K562 (cell line): ENCODE measurements around the gene ARHGAP24.

ENCODE experiments used
- BACH1 ChIP-seq: fragments of 200-800 bp; sonication (Bioruptor generic); IDR thresholded peaks from 2 replicates; pipeline ENCODE4 v1.6.1; 2016; ENCODE audit warnings: missing genetic modification characterization, missing compliant biosample characterization
- CREB1 ChIP-seq, 2 experiments: sonication (generic) in 1 of 2; formaldehyde crosslinking in 1 of 2; IDR thresholded peaks; 2 replicates each; pipeline versions ENCODE4 v1.6.1 to v1.8.0; 2012 to 2022; ENCODE audit warnings: inconsistent platforms in 1 of 2, mild to moderate bottlenecking in 1 of 2, missing genetic modification reagents in 1 of 2, moderate library complexity in 1 of 2
- GTF2F1 ChIP-seq: IDR thresholded peaks from 2 replicates; pipeline ENCODE4 v1.6.1; 2011; ENCODE audit warnings: low read depth, low read length, improper control_type of control experiment
- HDAC6 ChIP-seq: IDR thresholded peaks from 2 replicates; pipeline ENCODE4 v1.6.1; 2012; ENCODE audit warnings: low read depth, mild to moderate bottlenecking, control low read depth, inconsistent platforms, low read length, moderate library complexity
- KDM1A ChIP-seq, 2 experiments: fragments of 450-650 bp; IDR thresholded peaks; 2 replicates each; pipeline ENCODE4 v1.6.1; 2016; ENCODE audit warnings: mild to moderate bottlenecking in 2 of 2
- STAG1 ChIP-seq: sonication (generic); formaldehyde crosslinking; IDR thresholded peaks from 2 replicates; pipeline ENCODE4 v1.5.0; 2020; ENCODE audit warnings: missing genetic modification reagents, borderline replicate concordance
- TAL1 ChIP-seq: fragments of 450-650 bp; IDR thresholded peaks from 2 replicates; pipeline ENCODE4 v1.6.1; 2016; ENCODE audit warnings: mild to moderate bottlenecking
- ZBTB33 ChIP-seq: sonication (generic); formaldehyde crosslinking; IDR thresholded peaks from 2 replicates; pipeline ENCODE4 v1.8.1; 2023; ENCODE audit warnings: mild to moderate bottlenecking, missing genetic modification reagents
- ZNF24 ChIP-seq: fragments of 450-650 bp; IDR thresholded peaks from 2 replicates; pipeline ENCODE4 v1.6.1; 2016
- ZNF263 ChIP-seq: sonication (generic); formaldehyde crosslinking; IDR thresholded peaks from 2 replicates; pipeline ENCODE4 v1.8.0; 2022; ENCODE audit warnings: mild to moderate bottlenecking, missing genetic modification reagents, borderline replicate concordance
- ZNF354B ChIP-seq: fragments of 250-450 bp; sonication (Bioruptor Pico); IDR thresholded peaks from 2 replicates; pipeline ENCODE4 v1.4.0; 2020
- ZNF668 ChIP-seq: fragments of 250-450 bp; sonication (Bioruptor Pico); IDR thresholded peaks from 2 replicates; pipeline ENCODE4 v1.8.0; 2022; ENCODE audit warnings: mild to moderate bottlenecking, inconsistent platforms
- TF ChIP-seq, protein P1 (sequence below): fragments of 250-450 bp; sonication (Bioruptor Pico); IDR thresholded peaks from 2 replicates; pipeline ENCODE4 v1.8.0; 2021; ENCODE audit warnings: borderline replicate concordance, mild to moderate bottlenecking, moderate library complexity; ENCODE audit not compliant: poor library complexity, severe bottlenecking
- TF ChIP-seq, protein P2 (sequence below), 3 experiments: IDR thresholded peaks in 2 of 3; conservative IDR thresholded peaks in 1 of 3; 2 replicates each; pipeline ENCODE4 v1.5.1; 2011 to 2012; ENCODE audit warnings: low read length in 3 of 3, mild to moderate bottlenecking in 3 of 3, control low read depth in 2 of 3, improper control_type of control experiment in 1 of 3, inconsistent platforms in 1 of 3, low read depth in 1 of 3, mixed read lengths in 1 of 3, moderate library complexity in 1 of 3; ENCODE audit not compliant: insufficient read depth in 2 of 3

GRCh38 chr4:86038037-86038436, 563.1 kb downstream of the ARHGAP24 start:
- TF ChIP-seq CREB1 (IDR thresholded peaks at IDR 0.05) (no peak), CREB1 (CRISPR knock-in tag; IDR thresholded peaks at IDR 0.05) (no peak), GTF2F1 (no peak), ZNF668 (no peak), ZNF24 (no peak), HDAC6 (no peak), STAG1 (CRISPR knock-in tag) (no peak), BACH1 (tag) (no peak), ZNF354B (CRISPR knock-in tag) (no peak), TAL1 (no peak), ZNF263 (CRISPR knock-in tag) (no peak), ZBTB33 (CRISPR knock-in tag) (no peak), KDM1A (IDR thresholded peaks at IDR 0.05) (no peak)
- TF ChIP-seq, protein P1, sequence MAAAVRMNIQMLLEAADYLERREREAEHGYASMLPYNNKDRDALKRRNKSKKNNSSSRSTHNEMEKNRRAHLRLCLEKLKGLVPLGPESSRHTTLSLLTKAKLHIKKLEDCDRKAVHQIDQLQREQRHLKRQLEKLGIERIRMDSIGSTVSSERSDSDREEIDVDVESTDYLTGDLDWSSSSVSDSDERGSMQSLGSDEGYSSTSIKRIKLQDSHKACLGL (CRISPR knock-in tag) = no peak
- TF ChIP-seq, protein P2, sequence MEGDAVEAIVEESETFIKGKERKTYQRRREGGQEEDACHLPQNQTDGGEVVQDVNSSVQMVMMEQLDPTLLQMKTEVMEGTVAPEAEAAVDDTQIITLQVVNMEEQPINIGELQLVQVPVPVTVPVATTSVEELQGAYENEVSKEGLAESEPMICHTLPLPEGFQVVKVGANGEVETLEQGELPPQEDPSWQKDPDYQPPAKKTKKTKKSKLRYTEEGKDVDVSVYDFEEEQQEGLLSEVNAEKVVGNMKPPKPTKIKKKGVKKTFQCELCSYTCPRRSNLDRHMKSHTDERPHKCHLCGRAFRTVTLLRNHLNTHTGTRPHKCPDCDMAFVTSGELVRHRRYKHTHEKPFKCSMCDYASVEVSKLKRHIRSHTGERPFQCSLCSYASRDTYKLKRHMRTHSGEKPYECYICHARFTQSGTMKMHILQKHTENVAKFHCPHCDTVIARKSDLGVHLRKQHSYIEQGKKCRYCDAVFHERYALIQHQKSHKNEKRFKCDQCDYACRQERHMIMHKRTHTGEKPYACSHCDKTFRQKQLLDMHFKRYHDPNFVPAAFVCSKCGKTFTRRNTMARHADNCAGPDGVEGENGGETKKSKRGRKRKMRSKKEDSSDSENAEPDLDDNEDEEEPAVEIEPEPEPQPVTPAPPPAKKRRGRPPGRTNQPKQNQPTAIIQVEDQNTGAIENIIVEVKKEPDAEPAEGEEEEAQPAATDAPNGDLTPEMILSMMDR (IDR thresholded peaks at IDR 0.05 in 2 of 3, conservative IDR thresholded peaks at IDR 0.05 in 1 of 3; ENCODE audit: insufficient read depth in 2 of 3, low read depth in 1 of 3, low read length in 3 of 3) = no peak
